ENCODE data around the gene FSTL4. TPM values are rescaled to one million over a fixed set of nuclear protein-coding genes. Genes with fewer than 3 reads are reported as not detected.
"Not testable (repeated sequence)": the region's sequence is repeated elsewhere in the genome, so short reads cannot be mapped to it uniquely, and the experiment has no call there.

The FSTL4 gene
- total RNA-seq, 2 donors from 2014 or later: 0.26 to 1.3 TPM

DNA sequence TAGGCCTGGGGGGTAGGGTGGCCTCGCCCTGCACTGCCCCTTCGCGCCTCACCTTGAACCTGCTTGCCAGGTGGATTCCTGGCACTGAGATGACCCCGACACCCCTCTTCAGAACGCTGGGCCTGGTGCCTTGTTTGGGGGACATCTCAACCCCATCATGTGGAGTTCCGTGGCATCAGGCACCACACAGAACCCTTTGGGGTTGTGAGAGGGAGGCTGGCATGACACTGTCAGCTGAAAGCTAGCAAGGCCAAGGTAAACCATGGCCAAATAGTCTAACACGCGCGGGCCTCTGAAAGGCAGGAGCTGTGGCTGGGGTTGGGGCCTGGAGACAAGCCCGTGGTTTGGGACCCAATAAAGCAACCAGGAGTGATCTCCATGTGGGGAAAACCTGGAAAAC lies 163.2 kb downstream of the FSTL4 start:
- ATAC-seq: no peak
- 86 to 89% methylated on average over 10 of the region's 10 CpGs for WGBS, 2 donors
- H3K4me1 ChIP-seq: no peaks in the 10 kb centered on the region

DNA sequence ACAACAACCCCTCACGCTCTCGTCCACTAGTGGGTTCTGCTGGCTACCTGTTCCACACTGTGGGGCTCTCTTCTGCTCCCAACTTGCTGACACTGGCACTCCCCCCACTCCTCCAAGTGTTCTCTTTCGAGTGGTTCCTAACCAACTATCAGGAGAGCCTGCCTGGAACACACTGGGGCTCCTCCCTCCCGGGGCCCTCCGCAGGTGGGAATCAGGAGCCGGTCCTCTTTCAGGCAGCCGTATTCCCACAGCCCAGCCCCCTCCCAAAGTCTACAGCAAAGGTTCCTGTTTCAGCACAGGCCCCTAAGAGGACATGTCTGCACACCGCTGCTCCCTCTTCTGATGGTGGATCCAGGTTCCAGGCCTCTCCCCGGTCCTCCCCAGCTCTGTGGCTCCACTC lies 165.9 kb downstream of the FSTL4 start:
- Histone ChIP-seq H3K4me1 (no peaks in the 10 kb centered on the region), H3K4me3 (no peak overlapping the region), H3K27me3 (no peaks in the 10 kb centered on the region), H3K36me3 (replicated peaks in 1 of 2; ENCODE audit: insufficient read depth in 1 of 2, low read depth in 2 of 2) (no peaks in the 10 kb centered on the region), H3K27ac (no peak overlapping the region), H3K9me3 (no peaks in the 10 kb centered on the region)
- DNase-seq (no peak), ATAC-seq (no peak)
- intact Hi-C loops (cut with DNase I): no loop called here
- 75 to 78% methylated on average over 9 of the region's 9 CpGs for WGBS, 2 donors
- TF ChIP-seq POLR2A (IDR thresholded peaks at IDR 0.05): no peak

More for the DNA sequence above, 163.2 kb downstream of the FSTL4 start:
- H3K4me3 ChIP-seq: no peak overlapping the region
- no peak for DNase-seq
- no peaks in the 10 kb centered on the region for H3K36me3 ChIP-seq (replicated peaks in 1 of 2; ENCODE audit: insufficient read depth in 1 of 2, low read depth in 2 of 2)
- H3K27me3 ChIP-seq: no peaks in the 10 kb centered on the region
- no peak overlapping the region for H3K27ac ChIP-seq
- intact Hi-C loops (cut with DNase I): no loop called here
- TF ChIP-seq, protein P1, sequence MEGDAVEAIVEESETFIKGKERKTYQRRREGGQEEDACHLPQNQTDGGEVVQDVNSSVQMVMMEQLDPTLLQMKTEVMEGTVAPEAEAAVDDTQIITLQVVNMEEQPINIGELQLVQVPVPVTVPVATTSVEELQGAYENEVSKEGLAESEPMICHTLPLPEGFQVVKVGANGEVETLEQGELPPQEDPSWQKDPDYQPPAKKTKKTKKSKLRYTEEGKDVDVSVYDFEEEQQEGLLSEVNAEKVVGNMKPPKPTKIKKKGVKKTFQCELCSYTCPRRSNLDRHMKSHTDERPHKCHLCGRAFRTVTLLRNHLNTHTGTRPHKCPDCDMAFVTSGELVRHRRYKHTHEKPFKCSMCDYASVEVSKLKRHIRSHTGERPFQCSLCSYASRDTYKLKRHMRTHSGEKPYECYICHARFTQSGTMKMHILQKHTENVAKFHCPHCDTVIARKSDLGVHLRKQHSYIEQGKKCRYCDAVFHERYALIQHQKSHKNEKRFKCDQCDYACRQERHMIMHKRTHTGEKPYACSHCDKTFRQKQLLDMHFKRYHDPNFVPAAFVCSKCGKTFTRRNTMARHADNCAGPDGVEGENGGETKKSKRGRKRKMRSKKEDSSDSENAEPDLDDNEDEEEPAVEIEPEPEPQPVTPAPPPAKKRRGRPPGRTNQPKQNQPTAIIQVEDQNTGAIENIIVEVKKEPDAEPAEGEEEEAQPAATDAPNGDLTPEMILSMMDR (IDR thresholded peaks at IDR 0.05): no peak
- no peak for TF ChIP-seq POLR2A (IDR thresholded peaks at IDR 0.05)
- H3K9me3 ChIP-seq: no peaks in the 10 kb centered on the region

DNA sequence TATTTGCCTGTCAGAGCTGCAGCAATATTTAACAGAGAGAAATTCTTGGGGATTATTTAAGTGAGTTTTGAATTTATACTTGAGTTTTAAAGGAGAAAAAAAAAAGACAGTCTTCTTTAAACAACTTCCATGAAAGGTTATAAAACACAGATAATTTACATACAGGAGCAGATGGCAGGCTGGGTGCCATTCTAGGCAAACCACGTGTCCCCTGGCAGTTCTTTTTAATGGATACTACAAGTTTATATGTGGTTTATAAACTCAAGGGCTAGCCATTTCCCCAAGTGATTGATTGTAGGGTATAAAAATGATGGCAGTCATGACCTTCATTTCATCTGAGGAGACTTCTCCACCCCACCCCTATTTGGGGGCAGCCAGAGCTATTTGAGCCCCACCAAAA lies 166.6 kb downstream of the FSTL4 start:
- Histone ChIP-seq H3K27ac (no peak overlapping the region), H3K27me3 (no peaks in the 10 kb centered on the region), H3K4me1 (no peaks in the 10 kb centered on the region), H3K36me3 (replicated peaks in 1 of 2; ENCODE audit: insufficient read depth in 1 of 2, low read depth in 2 of 2) (no peaks in the 10 kb centered on the region), H3K4me3 (no peak overlapping the region), H3K9me3 (no peaks in the 10 kb centered on the region)
- ATAC-seq: no peak
- 21 to 24% methylated on average over 1 of the region's 1 CpG for WGBS, 2 donors
- TF ChIP-seq, protein P1 (IDR thresholded peaks at IDR 0.05): no peak
- no peak for TF ChIP-seq POLR2A (IDR thresholded peaks at IDR 0.05)
- intact Hi-C loops (cut with DNase I): no loop called here
- DNase-seq: no peak

DNA sequence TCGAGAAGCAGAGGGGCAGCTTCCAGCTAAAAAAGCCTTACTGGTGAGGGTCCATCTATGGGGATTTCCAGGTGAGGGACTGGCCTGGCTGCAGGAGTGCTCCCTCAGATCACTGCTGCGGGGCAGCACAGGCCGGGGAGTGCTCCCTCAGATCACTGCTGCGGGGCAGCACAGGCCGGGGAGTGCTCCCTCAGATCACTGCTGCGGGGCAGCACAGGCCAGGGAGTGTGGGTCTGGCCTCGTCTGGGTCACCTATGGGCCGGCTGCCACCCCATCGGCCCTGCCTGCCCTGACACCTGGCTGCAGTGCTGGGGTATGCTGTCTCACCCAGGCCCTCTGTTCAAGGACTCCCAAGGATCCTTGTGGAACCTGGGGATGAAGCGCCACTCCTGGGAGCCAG lies 167.1 kb downstream of the FSTL4 start:
- ATAC-seq; H3K9me3 ChIP-seq; H3K4me1 ChIP-seq; H3K27ac ChIP-seq; DNase-seq; H3K4me3 ChIP-seq; intact Hi-C loops (cut with DNase I); H3K36me3 ChIP-seq (replicated peaks in 1 of 2; ENCODE audit: insufficient read depth in 1 of 2, low read depth in 2 of 2); H3K27me3 ChIP-seq: not testable (repeated sequence)
- WGBS, 2 donors: 60 to 86% methylated on average over 2 to 10 of the region's 10 CpGs

DNA sequence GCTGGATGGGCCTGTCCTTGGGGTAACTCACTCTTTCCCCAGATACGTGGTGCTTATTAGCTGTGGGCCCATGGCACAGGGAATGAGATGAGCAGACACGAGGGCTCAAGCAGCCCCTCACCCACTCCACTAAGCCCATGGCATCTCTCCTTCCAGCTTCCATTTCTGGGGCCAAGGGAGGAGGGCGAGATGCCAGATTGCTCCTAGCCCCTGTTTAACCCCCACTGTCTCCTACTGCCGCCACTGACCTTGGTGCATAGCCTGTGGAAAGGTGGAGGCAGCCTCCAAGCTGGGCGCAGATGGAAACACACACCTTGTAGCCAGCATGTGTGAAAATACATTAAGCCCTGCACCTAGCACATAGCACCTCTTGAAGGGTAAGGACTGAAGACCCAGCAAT lies 167.6 kb downstream of the FSTL4 start:
- TF ChIP-seq, protein P1 (IDR thresholded peaks at IDR 0.05): no peak
- TF ChIP-seq POLR2A (IDR thresholded peaks at IDR 0.05): no peak
- 89 to 95% methylated on average over 5 of the region's 5 CpGs for WGBS, 2 donors
- no peaks in the 10 kb centered on the region for H3K4me1 ChIP-seq
- DNase-seq (no peak), ATAC-seq (no peak)
- no peaks in the 10 kb centered on the region for H3K36me3 ChIP-seq (replicated peaks in 1 of 2; ENCODE audit: insufficient read depth in 1 of 2, low read depth in 2 of 2)
- intact Hi-C loops (cut with DNase I): no loop called here
- H3K9me3 ChIP-seq: no peaks in the 10 kb centered on the region
- no peak overlapping the region for H3K4me3 ChIP-seq
- no peak overlapping the region for H3K27ac ChIP-seq
- H3K27me3 ChIP-seq: no peaks in the 10 kb centered on the region

DNA sequence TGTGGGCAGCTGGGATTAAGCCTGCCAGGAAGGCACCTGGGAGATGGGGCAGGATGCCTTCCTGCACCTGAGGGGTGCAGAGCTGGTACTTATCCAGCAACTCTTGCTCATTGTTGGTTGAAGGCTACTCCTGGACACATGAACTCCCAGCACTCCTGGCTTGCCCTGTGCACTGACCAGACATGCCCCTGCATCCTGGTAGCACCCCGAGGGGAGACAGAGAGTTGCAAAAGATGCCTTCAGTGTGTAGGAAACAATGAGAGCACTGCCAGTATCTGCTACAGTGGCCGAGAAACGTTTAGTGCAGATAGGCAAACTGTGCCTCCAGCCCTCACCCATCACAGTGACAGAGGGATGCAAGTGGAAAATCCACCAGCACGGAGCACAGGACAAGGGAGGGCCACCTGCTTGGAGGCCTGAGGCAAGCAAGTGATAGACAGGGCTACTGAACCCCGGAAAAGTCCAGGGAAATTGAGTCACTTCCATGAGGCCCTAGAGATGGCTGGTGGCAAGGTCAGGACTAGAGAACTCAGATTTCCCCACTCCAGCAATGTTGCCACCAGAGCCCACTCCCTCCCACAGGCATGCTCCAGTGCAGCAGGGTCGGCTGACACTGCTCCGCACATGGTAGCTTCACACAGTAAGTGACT lies 171.1 kb downstream of the FSTL4 start:
- DNase-seq (no peak), ATAC-seq (no peak)
- H3K27ac ChIP-seq: no peak overlapping the region
- H3K36me3 ChIP-seq (replicated peaks in 1 of 2; ENCODE audit: insufficient read depth in 1 of 2, low read depth in 2 of 2): no peaks in the 10 kb centered on the region
- no peaks in the 10 kb centered on the region for H3K9me3 ChIP-seq
- 73% methylated on average over 7 of the region's 7 CpGs for whole genome bisulfite sequencing, 2 donors
- no peak overlapping the region for H3K4me3 ChIP-seq
- H3K4me1 ChIP-seq: no peaks in the 10 kb centered on the region
- intact Hi-C loops (cut with DNase I): no loop called here
- no peak for TF ChIP-seq POLR2A (IDR thresholded peaks at IDR 0.05)
- TF ChIP-seq, protein P1 (IDR thresholded peaks at IDR 0.05): no peak
- no peaks in the 10 kb centered on the region for H3K27me3 ChIP-seq

Measured in body of pancreas (tissue), 4 donors.